Endothelial cell (in vitro differentiated cells): ENCODE measurements around the gene TTLL7. TPM values are rescaled to one million over a fixed set of nuclear protein-coding genes. Genes with fewer than 3 reads are reported as not detected.

Experiments
- DNase-seq: peaks from one replicate; pipeline ENCODE4 v3.0.0; 2021; ENCODE audit warnings: low spot score
- H3K27ac Mint-ChIP-seq: one replicate; pipeline ENCODE4 v1.8.0; 2021; ENCODE audit warnings: mixed read lengths, inconsistent platforms; ENCODE audit not compliant: unreplicated experiment
- H3K27me3 Mint-ChIP-seq: one replicate; pipeline ENCODE4 v1.8.0; 2021; ENCODE audit warnings: mild to moderate bottlenecking, moderate library complexity, mixed read lengths, inconsistent platforms; ENCODE audit not compliant: unreplicated experiment
- H3K36me3 Mint-ChIP-seq: one replicate; pipeline ENCODE4 v1.8.0; 2021; ENCODE audit warnings: mild to moderate bottlenecking, low read depth, mixed read lengths, inconsistent platforms; ENCODE audit not compliant: unreplicated experiment
- H3K4me1 Mint-ChIP-seq: one replicate; pipeline ENCODE4 v1.8.0; 2021; ENCODE audit warnings: mild to moderate bottlenecking, mixed read lengths, inconsistent platforms; ENCODE audit not compliant: unreplicated experiment
- H3K4me3 Mint-ChIP-seq: one replicate; pipeline ENCODE4 v1.8.0; 2021; ENCODE audit warnings: mild to moderate bottlenecking, mixed read lengths, inconsistent platforms; ENCODE audit not compliant: unreplicated experiment
- H3K9me3 Mint-ChIP-seq: one replicate; pipeline ENCODE4 v1.8.0; 2021; ENCODE audit warnings: mixed read lengths, inconsistent platforms; ENCODE audit not compliant: unreplicated experiment
- total RNA-seq: library from RNA; stranded (reverse); fragmentation: NEBNext Ultra II Directional; extraction: Animal tissue kit (Norgen Biotek cat#: 25700); gene quantifications from one replicate; pipeline ENCODE4 v1.2.1, GENCODE V29; 2021; ENCODE audit not compliant: unreplicated experiment
- TF ChIP-seq, protein P1 (sequence below): fragments of 200-600 bp; sonication (generic); IDR thresholded peaks from one replicate; pipeline ENCODE4 v1.5.0; 2021; ENCODE audit warnings: antibody characterized with exemption; ENCODE audit not compliant: unreplicated experiment

The TTLL7 gene
- total RNA-seq, 1 donor from 2014 or later: 2.7 TPM

DNA sequence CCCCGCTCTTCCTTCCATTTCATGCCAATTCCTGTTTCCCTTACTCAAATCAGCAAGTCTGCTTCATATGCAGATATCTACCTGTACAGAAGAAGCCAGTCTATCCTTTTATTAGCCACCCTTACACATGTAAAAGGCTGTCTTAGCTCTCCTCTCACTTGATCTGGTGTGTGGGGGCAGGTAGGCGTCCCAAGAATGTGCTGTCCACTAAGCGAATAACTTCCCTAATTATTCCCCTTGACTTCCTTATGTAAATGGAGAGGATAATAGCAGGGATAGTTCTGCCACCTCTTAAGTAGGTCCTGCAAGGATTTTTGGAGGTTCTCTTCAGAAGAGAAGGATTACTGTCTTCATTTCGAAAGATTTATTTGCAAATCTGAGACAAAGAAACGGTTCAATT, 160.4 kb downstream of the TTLL7 start:
- H3K27me3 Mint-ChIP-seq: no peaks in the 10 kb centered on the region
- TF ChIP-seq, protein P1, sequence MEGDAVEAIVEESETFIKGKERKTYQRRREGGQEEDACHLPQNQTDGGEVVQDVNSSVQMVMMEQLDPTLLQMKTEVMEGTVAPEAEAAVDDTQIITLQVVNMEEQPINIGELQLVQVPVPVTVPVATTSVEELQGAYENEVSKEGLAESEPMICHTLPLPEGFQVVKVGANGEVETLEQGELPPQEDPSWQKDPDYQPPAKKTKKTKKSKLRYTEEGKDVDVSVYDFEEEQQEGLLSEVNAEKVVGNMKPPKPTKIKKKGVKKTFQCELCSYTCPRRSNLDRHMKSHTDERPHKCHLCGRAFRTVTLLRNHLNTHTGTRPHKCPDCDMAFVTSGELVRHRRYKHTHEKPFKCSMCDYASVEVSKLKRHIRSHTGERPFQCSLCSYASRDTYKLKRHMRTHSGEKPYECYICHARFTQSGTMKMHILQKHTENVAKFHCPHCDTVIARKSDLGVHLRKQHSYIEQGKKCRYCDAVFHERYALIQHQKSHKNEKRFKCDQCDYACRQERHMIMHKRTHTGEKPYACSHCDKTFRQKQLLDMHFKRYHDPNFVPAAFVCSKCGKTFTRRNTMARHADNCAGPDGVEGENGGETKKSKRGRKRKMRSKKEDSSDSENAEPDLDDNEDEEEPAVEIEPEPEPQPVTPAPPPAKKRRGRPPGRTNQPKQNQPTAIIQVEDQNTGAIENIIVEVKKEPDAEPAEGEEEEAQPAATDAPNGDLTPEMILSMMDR: no peak
- no peak for DNase-seq
- no peaks in the 10 kb centered on the region for H3K36me3 Mint-ChIP-seq
- no peaks in the 10 kb centered on the region for H3K9me3 Mint-ChIP-seq
- H3K4me3 Mint-ChIP-seq: no peak overlapping the region
- no peak overlapping the region for H3K27ac Mint-ChIP-seq
- no peaks in the 10 kb centered on the region for H3K4me1 Mint-ChIP-seq

DNA sequence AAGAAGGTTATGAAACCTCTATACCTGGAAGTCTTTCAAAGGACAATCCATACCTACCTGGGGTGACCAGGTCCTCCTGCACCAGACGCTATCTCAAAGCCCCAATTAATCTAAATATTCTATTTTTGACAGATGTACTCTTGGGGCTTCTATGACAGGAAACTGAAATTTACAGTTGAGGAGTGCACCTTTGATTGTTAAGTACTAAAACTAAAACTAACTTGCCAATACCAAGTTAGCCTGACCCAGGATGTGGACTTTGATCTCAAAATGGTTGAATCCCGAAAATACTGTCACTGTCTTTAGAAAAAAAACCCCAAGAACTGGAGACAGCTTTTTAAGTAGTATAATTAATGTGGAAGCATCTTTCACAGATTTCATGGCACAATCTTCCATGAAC, 162.4 kb downstream of the TTLL7 start:
- Mint-ChIP-seq H3K4me1 (no peaks in the 10 kb centered on the region), H3K27me3 (no peaks in the 10 kb centered on the region), H3K9me3 (no peaks in the 10 kb centered on the region), H3K4me3 (no peak overlapping the region), H3K36me3 (no peaks in the 10 kb centered on the region), H3K27ac (no peak overlapping the region)
- DNase-seq: no peak
- TF ChIP-seq, protein P1: no peak

DNA sequence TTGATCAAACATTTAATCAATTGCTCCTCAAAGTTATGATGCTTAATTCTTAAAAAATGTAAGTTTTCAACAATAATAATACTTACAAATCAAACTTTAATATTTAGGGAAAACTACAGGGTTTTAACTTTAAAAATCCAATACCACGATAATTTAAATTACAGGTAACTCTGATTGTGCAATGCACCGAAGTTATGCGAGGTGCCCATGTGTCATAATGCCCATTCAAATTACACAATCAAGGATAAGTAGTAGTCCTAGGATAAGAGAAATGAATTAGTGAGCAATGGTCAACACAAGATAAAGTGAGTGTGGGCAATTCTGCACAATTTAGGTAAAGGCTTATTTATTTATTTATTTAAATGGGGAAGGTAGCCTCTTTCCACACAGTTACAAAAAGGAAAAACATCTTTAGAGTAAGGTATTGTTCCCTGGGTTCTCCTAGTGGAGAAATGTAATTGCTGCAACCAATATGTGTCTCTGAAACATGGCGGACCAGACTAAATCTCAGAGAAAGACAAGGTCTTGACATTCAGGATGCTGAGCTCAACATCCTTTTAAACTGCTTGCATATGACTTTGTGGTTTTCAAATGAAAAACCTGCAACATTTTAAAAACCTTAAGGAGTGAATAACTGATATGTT, 164.2 kb downstream of the TTLL7 start:
- no peak overlapping the region for H3K27ac Mint-ChIP-seq
- no peaks in the 10 kb centered on the region for H3K27me3 Mint-ChIP-seq
- no peak for DNase-seq

DNA sequence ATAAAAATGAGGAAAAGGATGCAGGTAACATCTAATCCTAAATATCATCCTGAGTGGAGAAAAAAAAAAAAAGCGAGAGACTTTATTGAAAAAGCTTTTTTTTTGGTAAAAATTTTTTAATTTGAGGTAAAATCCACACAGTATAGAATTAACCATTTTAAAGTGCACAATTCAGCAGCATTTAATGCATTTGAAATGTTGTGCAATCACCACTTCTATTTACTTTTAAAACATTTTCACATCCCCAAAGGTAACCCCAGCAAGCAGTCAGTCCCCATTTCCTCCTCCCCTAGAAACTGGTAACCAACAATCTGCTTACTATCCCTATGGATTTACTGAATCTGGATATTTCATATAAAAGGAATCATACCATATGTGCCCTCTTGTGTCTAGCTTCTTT, 166.7 kb downstream of the TTLL7 start:
- Mint-ChIP-seq H3K36me3 (no peaks in the 10 kb centered on the region), H3K4me3 (no peak overlapping the region), H3K9me3 (no peaks in the 10 kb centered on the region), H3K27me3 (no peaks in the 10 kb centered on the region), H3K27ac (no peak overlapping the region), H3K4me1 (no peaks in the 10 kb centered on the region)
- DNase-seq: no peak
- TF ChIP-seq, protein P1: no peak

More for the DNA sequence above, 164.2 kb downstream of the TTLL7 start:
- Mint-ChIP-seq H3K36me3 (no peaks in the 10 kb centered on the region), H3K9me3 (no peaks in the 10 kb centered on the region), H3K4me3 (no peak overlapping the region), H3K4me1 (no peaks in the 10 kb centered on the region)
- TF ChIP-seq, protein P1: peak; percentile 46

DNA sequence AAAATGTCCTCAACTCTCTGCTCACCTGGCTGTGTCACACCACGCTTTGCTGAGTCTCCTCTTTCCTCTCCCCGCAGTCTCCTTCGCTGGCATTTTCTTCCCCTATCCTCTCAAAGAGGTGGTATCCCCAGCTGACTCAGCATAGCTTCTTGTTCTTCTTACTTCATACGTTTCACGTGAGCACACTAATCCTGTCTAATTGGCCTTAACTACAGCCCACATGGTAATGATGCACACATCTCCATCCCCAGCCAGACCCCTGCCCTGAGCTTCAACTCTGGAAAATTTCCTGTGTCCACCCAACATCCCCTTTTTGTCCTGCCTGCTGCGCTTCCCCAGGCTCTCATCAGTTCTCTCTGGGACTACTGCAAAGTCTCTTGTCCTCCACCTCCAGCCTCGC, 169.8 kb downstream of the TTLL7 start:
- DNase-seq: no peak
- Mint-ChIP-seq H3K27me3 (no peaks in the 10 kb centered on the region), H3K4me3 (no peak overlapping the region), H3K4me1 (no peaks in the 10 kb centered on the region), H3K27ac (no peak overlapping the region), H3K36me3 (no peaks in the 10 kb centered on the region), H3K9me3 (no peaks in the 10 kb centered on the region)
- TF ChIP-seq, protein P1: no peak
